Fibroblast of skin of right quadriceps (primary cell): ENCODE results near the gene RNF41.
"Not testable (repeated sequence)": the region's sequence is repeated elsewhere in the genome, so short reads cannot be mapped to it uniquely, and the experiment has no call there.

Source experiments
- DNase-seq: peaks from one replicate; pipeline ENCODE4 v3.0.0-alpha.2; 2013

Gene RNF41

GRCh38 chr12:56163533-56164344 lies 58.0 kb downstream of the RNF41 start:
- no peak for DNase-seq

GRCh38 chr12:56162468-56163290 lies 59.0 kb downstream of the RNF41 start:
- no peak for DNase-seq

GRCh38 chr12:56161690-56162351 lies 59.9 kb downstream of the RNF41 start:
- no peak for DNase-seq

GRCh38 chr12:56160894-56161689 lies 60.6 kb downstream of the RNF41 start:
- no peak for DNase-seq

GRCh38 chr12:56160193-56160763 lies 61.4 kb downstream of the RNF41 start:
- DNase-seq = no peak

- no peak for DNase-seq
Observed at GRCh38 chr12:56159482-56160192, 62.1 kb downstream of the RNF41 start.

- peak; percentile 76 for DNase-seq
Observed at GRCh38 chr12:56158926-56159461, 62.7 kb downstream of the RNF41 start.

- DNase-seq = peak; percentile 98
Observed at GRCh38 chr12:56158029-56158925, 63.4 kb downstream of the RNF41 start, which contains the start of gene MYL6. Gene MYL6, plus strand, starts transcription at chr12:56158359. Its CDS starts 43 bp downstream, at chr12:56158402.

GRCh38 chr12:56157201-56158028 lies 64.3 kb downstream of the RNF41 start:
- peak; percentile 91 for DNase-seq

- DNase-seq = not testable (repeated sequence)
Observed at GRCh38 chr12:56156464-56157200, 65.1 kb downstream of the RNF41 start.

- no peak for DNase-seq
Observed at GRCh38 chr12:56155256-56155845, 66.4 kb downstream of the RNF41 start.

- DNase-seq = no peak
Observed at GRCh38 chr12:56154818-56155217, 66.9 kb downstream of the RNF41 start.

- no peak for DNase-seq
Observed at GRCh38 chr12:56154246-56154771, 67.4 kb downstream of the RNF41 start.

GRCh38 chr12:56153678-56154065 lies 68.0 kb downstream of the RNF41 start:
- no peak for DNase-seq

GRCh38 chr12:56152756-56153677 lies 68.7 kb downstream of the RNF41 start:
- DNase-seq = no peak
